Stimulated activated naive CD8-positive, alpha-beta T cell treated with anti-CD3 and anti-CD28 coated beads, Interleukin-15, amount 100 ng/mL, for 72 hours (primary cell): Measurements from ENCODE around the gene IL2RA.

Source experiments
- ATAC-seq: fragments of 150-1000 bp; cut with Tn5 transposase; 2 replicates; pipeline ENCODE4 v1.10.0; 2021; ENCODE audit warnings: mild to moderate bottlenecking, moderate library complexity
- DNase-seq, 2 donors: peaks; one replicate each; pipeline ENCODE4 v3.0.0; 2021 to 2022
- H3K27ac Mint-ChIP-seq, 2 donors: one replicate each; pipeline ENCODE4 v1.8.0; 2022; ENCODE audit warnings: mild to moderate bottlenecking in 2 of 2, mixed read lengths in 2 of 2, moderate library complexity in 2 of 2
- H3K27me3 Mint-ChIP-seq: one replicate; pipeline ENCODE4 v1.8.0; 2022; ENCODE audit warnings: mixed read lengths
- H3K4me1 Mint-ChIP-seq: one replicate; pipeline ENCODE4 v1.8.0; 2022; ENCODE audit warnings: mild to moderate bottlenecking, mixed read lengths
- H3K4me3 Mint-ChIP-seq, 2 donors: one replicate each; pipeline ENCODE4 v1.8.0; 2022; ENCODE audit warnings: mild to moderate bottlenecking in 2 of 2, mixed read lengths in 2 of 2, moderate library complexity in 1 of 2
- H3K9me3 Mint-ChIP-seq, 2 donors: one replicate each; pipeline ENCODE4 v1.8.0; 2022; ENCODE audit warnings: mixed read lengths in 2 of 2

The IL2RA gene

GRCh38 chr10:5981529-5981928, 80.6 kb downstream of the IL2RA start:
- no peak for ATAC-seq
- no peak overlapping the region for H3K27ac Mint-ChIP-seq
- peaks cover 6% of the 10 kb centered on the region for H3K4me1 Mint-ChIP-seq
- DNase-seq: no peak
- H3K27me3 Mint-ChIP-seq: peaks cover 20% of the 10 kb centered on the region
- no peaks in the 10 kb centered on the region for H3K9me3 Mint-ChIP-seq
- no peak overlapping the region for H3K4me3 Mint-ChIP-seq

GRCh38 chr10:5978230-5978489, 84.0 kb downstream of the IL2RA start:
- Mint-ChIP-seq H3K4me1 (peaks cover 32% of the 10 kb centered on the region), H3K27me3 (peaks cover 10% of the 10 kb centered on the region), H3K27ac (peak overlapping the region; percentile 93 to 94), H3K4me3 (peak overlapping the region; percentile 89 to 98), H3K9me3 (no peaks in the 10 kb centered on the region)
- ATAC-seq (no peak), DNase-seq (no peak)

GRCh38 chr10:5977471-5978229, 84.5 kb downstream of the IL2RA start, which contains the start of gene IL15RA:
TSS of gene IL15RA (minus strand) at chr10:5977543. CDS start at chr10:5977492, 51 bp downstream.
- Mint-ChIP-seq H3K4me1 (peaks cover 37% of the 10 kb centered on the region), H3K27ac (peak within 1 kb of the TSS; percentile 94), H3K9me3 (no peaks in the 10 kb centered on the region), H3K4me3 (peak within 1 kb of the TSS; percentile 89 to 98), H3K27me3 (peaks cover 10% of the 10 kb centered on the region)
- peak; percentile 85 to 89 for DNase-seq
- ATAC-seq: peak; percentile 78

- ATAC-seq: peak; percentile 21
- H3K4me3 Mint-ChIP-seq: peak overlapping the region; percentile 89 to 98
- no peaks in the 10 kb centered on the region for H3K9me3 Mint-ChIP-seq
- H3K27me3 Mint-ChIP-seq: peaks cover 10% of the 10 kb centered on the region
- H3K4me1 Mint-ChIP-seq: peaks cover 45% of the 10 kb centered on the region
- DNase-seq: peak; percentile 39 to 41
- H3K27ac Mint-ChIP-seq: peak overlapping the region; percentile 92 to 94
These were observed 85.4 kb downstream of the IL2RA start for GRCh38 chr10:5976512-5977470.

- H3K27me3 Mint-ChIP-seq: peaks cover 10% of the 10 kb centered on the region
- DNase-seq: peak; percentile 68 to 90
- peak overlapping the region; percentile 92 to 94 for H3K27ac Mint-ChIP-seq
- peaks cover 54% of the 10 kb centered on the region for H3K4me1 Mint-ChIP-seq
- H3K4me3 Mint-ChIP-seq: peak overlapping the region; percentile 89 to 98
- no peaks in the 10 kb centered on the region for H3K9me3 Mint-ChIP-seq
- peak; percentile 90 for ATAC-seq
These were observed 86.3 kb downstream of the IL2RA start for GRCh38 chr10:5975641-5976473.

- Mint-ChIP-seq H3K27ac (no peak overlapping the region), H3K4me1 (peaks cover 51% of the 10 kb centered on the region), H3K4me3 (no peak overlapping the region), H3K9me3 (no peaks in the 10 kb centered on the region), H3K27me3 (no peaks in the 10 kb centered on the region)
- DNase-seq: no peak
- no peak for ATAC-seq
These were observed 89.1 kb downstream of the IL2RA start for GRCh38 chr10:5973069-5973468.

GRCh38 chr10:5971886-5972285, 90.3 kb downstream of the IL2RA start:
- no peak for ATAC-seq

GRCh38 chr10:5971315-5971832, 90.8 kb downstream of the IL2RA start:
- ATAC-seq: no peak
- Mint-ChIP-seq H3K27me3 (no peaks in the 10 kb centered on the region), H3K27ac (peak overlapping the region; percentile 39 to 41), H3K4me1 (peaks cover 49% of the 10 kb centered on the region), H3K9me3 (no peaks in the 10 kb centered on the region), H3K4me3 (peak overlapping the region; percentile 53 to 61)
- no peak for DNase-seq

More at GRCh38 chr10:5971886-5972285, 90.3 kb downstream of the IL2RA start:
- DNase-seq: no peak
- Mint-ChIP-seq H3K4me3 (peak overlapping the region in 1 of 2 donors; percentile 53), H3K27me3 (no peaks in the 10 kb centered on the region), H3K27ac (peak overlapping the region in 1 of 2 donors; percentile 39), H3K9me3 (no peaks in the 10 kb centered on the region), H3K4me1 (peaks cover 49% of the 10 kb centered on the region)

GRCh38 chr10:5970527-5970926, 91.6 kb downstream of the IL2RA start:
- Mint-ChIP-seq H3K4me1 (peaks cover 42% of the 10 kb centered on the region), H3K27ac (no peak overlapping the region), H3K4me3 (no peak overlapping the region), H3K27me3 (no peaks in the 10 kb centered on the region), H3K9me3 (no peaks in the 10 kb centered on the region)
- no peak for DNase-seq
- no peak for ATAC-seq

- no peak for ATAC-seq
These were observed 92.1 kb downstream of the IL2RA start for GRCh38 chr10:5970066-5970465.

GRCh38 chr10:5968681-5969453, 93.3 kb downstream of the IL2RA start:
- DNase-seq (no peak), ATAC-seq (no peak)
- H3K4me3 Mint-ChIP-seq: no peak overlapping the region
- no peak overlapping the region for H3K27ac Mint-ChIP-seq
- no peaks in the 10 kb centered on the region for H3K27me3 Mint-ChIP-seq
- no peaks in the 10 kb centered on the region for H3K9me3 Mint-ChIP-seq
- H3K4me1 Mint-ChIP-seq: peaks cover 26% of the 10 kb centered on the region

More at GRCh38 chr10:5970066-5970465, 92.1 kb downstream of the IL2RA start:
- no peak for DNase-seq
- Mint-ChIP-seq H3K27ac (no peak overlapping the region), H3K4me3 (no peak overlapping the region), H3K9me3 (no peaks in the 10 kb centered on the region), H3K27me3 (no peaks in the 10 kb centered on the region), H3K4me1 (peaks cover 38% of the 10 kb centered on the region)

- DNase-seq (no peak), ATAC-seq (no peak)
- Mint-ChIP-seq H3K27ac (no peak overlapping the region), H3K4me3 (no peak overlapping the region), H3K4me1 (peaks cover 23% of the 10 kb centered on the region), H3K9me3 (no peaks in the 10 kb centered on the region), H3K27me3 (no peaks in the 10 kb centered on the region)
These were observed 94.0 kb downstream of the IL2RA start for GRCh38 chr10:5968037-5968680.

GRCh38 chr10:5965266-5965665, 96.9 kb downstream of the IL2RA start:
- Mint-ChIP-seq H3K4me1 (no peaks in the 10 kb centered on the region), H3K27ac (no peak overlapping the region), H3K4me3 (no peak overlapping the region), H3K27me3 (no peaks in the 10 kb centered on the region), H3K9me3 (no peaks in the 10 kb centered on the region)
- ATAC-seq (no peak), DNase-seq (no peak)

GRCh38 chr10:5964736-5965135, 97.4 kb downstream of the IL2RA start:
- no peaks in the 10 kb centered on the region for H3K9me3 Mint-ChIP-seq
- H3K4me3 Mint-ChIP-seq: no peak overlapping the region
- no peak for DNase-seq
- no peak overlapping the region for H3K27ac Mint-ChIP-seq
- no peak for ATAC-seq
- no peaks in the 10 kb centered on the region for H3K4me1 Mint-ChIP-seq
- H3K27me3 Mint-ChIP-seq: no peaks in the 10 kb centered on the region
